BJ (cell line): Measurements from ENCODE around the gene CTNNBIP1. TPM values are rescaled to one million over a fixed set of nuclear protein-coding genes. Genes with fewer than 3 reads are reported as not detected.

Experiments used
- CTCF ChIA-PET: fragments of 350-600 bp; formaldehyde crosslinking; extraction: SDS; loops from one replicate; lab custom pipeline; 2021; ENCODE audit warnings: antibody characterized with exemption, inconsistent platforms; lab: Yijun Ruan, JAX
- POLR2A ChIA-PET: fragments of 300-600 bp; sonication (Branson Sonifier 250); formaldehyde crosslinking; extraction: SDS; loops from one replicate; lab custom pipeline; 2021; ENCODE audit warnings: antibody characterized with exemption; lab: Charles Lee
- DNase-seq: peaks from one replicate; pipeline ENCODE4 v3.0.0-alpha.2; 2011; ENCODE audit warnings: low read depth
- H3K27me3 ChIP-seq: 2 replicates; pipeline ENCODE4 v1.6.0; 2011; ENCODE audit warnings: low read length; ENCODE audit not compliant: control insufficient read depth, insufficient read depth
- H3K36me3 ChIP-seq: 2 replicates; pipeline ENCODE4 v1.5.1; 2011; ENCODE audit warnings: low read length; ENCODE audit not compliant: control insufficient read depth, insufficient read depth
- H3K4me3 ChIP-seq: 2 replicates; pipeline ENCODE4 v1.5.1; 2011; ENCODE audit warnings: low read depth, mild to moderate bottlenecking, control low read depth, low read length
- polyA plus RNA-seq: library from polyadenylated mRNA; depleted of rRNA; stranded (reverse); fragments of >200 nt; gene quantifications from 2 replicates; pipeline ENCODE4 v1.2.3, GENCODE V29; 2011
- TF ChIP-seq, protein P1 (sequence below): IDR thresholded peaks from 2 replicates; pipeline ENCODE4 v1.5.1; 2011; ENCODE audit warnings: low read depth, mild to moderate bottlenecking, control low read depth, inconsistent platforms, low read length, moderate library complexity; ENCODE audit not compliant: insufficient read depth

The CTNNBIP1 gene
- polyA plus RNA-seq, 1 experiment = 25.5 TPM

DNA sequence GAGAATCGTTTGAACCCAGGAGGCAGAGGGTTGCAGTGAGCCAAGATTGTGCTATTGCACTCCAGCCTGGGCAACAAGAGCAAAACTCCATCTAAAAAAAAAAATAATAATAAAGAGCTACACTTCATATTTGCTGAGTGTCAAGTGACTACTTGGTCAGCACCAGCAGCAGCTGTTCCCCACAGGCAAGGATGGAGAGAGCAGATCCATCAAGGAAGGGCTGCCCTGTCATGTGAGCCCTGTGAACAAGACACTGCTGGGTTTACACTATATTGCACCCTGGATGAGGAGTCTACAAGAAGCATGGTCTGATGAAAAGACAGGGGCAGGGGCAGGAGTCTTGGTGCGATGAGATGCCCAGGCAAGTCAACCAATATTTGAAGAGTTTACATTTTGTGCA, 3.6 kb downstream of the CTNNBIP1 start:
- DNase-seq = no peak
- Histone ChIP-seq H3K4me3 (no peak overlapping the region), H3K36me3 (no peaks in the 10 kb centered on the region), H3K27me3 (no peaks in the 10 kb centered on the region)
- ChIA-PET CTCF (interaction anchor here (1.2 to 1.5 kb wide), 3 partner anchors 8 to 32 kb away, joined by 3 to 5 read pairs (median 3); no protein-coding TSS in a partner anchor), POLR2A (no interaction called here)
- TF ChIP-seq, protein P1, sequence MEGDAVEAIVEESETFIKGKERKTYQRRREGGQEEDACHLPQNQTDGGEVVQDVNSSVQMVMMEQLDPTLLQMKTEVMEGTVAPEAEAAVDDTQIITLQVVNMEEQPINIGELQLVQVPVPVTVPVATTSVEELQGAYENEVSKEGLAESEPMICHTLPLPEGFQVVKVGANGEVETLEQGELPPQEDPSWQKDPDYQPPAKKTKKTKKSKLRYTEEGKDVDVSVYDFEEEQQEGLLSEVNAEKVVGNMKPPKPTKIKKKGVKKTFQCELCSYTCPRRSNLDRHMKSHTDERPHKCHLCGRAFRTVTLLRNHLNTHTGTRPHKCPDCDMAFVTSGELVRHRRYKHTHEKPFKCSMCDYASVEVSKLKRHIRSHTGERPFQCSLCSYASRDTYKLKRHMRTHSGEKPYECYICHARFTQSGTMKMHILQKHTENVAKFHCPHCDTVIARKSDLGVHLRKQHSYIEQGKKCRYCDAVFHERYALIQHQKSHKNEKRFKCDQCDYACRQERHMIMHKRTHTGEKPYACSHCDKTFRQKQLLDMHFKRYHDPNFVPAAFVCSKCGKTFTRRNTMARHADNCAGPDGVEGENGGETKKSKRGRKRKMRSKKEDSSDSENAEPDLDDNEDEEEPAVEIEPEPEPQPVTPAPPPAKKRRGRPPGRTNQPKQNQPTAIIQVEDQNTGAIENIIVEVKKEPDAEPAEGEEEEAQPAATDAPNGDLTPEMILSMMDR = no peak

DNA sequence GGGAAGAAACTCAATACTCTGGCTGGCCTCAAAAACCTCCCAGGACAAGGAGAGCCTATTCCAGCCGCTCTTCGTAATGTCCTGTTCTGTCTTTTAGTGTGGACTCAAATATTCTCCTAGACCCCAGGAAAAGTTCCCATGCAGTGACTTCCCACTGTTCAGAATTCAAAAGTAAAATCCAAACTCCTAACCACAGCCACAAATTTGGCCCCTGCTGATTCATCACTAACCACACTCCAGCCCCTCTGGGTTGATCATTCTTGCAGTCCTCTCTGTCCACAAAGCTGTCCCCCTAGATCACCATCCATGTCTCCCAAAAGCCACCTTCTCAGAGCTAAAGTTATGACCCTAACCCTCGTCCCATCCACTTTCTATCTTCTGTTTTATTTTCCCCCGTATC, 5.1 kb downstream of the CTNNBIP1 start:
- Histone ChIP-seq H3K27me3 (no peaks in the 10 kb centered on the region), H3K4me3 (no peak overlapping the region), H3K36me3 (no peaks in the 10 kb centered on the region)
- TF ChIP-seq, protein P1 = no peak
- CTCF ChIA-PET = interaction anchor here (1.0 to 1.3 kb wide), 2 partner anchors 15 to 28 kb away, joined by 3 read pairs; no protein-coding TSS in a partner anchor
- POLR2A ChIA-PET = no interaction called here
- DNase-seq = no peak

DNA sequence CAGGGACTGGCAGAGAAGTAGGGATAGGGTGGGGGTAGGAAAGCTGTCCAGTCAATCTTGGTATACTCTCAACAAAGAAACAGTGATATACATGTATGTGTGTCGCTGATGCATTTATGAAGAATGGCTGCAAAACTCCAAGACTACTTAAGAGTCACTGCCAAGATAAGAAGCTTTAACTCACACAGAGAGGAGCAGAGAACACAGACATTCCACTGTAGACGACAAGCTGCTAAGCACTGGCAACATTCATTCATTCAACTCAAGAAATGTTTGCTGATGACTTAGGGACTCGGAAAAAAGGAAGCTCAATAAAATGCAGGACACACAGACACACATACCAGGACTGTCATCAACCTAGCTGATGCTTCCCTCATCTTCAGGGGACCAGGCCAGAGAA, 5.5 kb downstream of the CTNNBIP1 start:
- Histone ChIP-seq H3K36me3 (no peaks in the 10 kb centered on the region), H3K4me3 (no peak overlapping the region), H3K27me3 (no peaks in the 10 kb centered on the region)
- TF ChIP-seq, protein P1 = no peak
- CTCF ChIA-PET = interaction anchor here (1.0 to 1.3 kb wide), 2 partner anchors 14 to 27 kb away, joined by 3 read pairs; no protein-coding TSS in a partner anchor
- DNase-seq = no peak
- POLR2A ChIA-PET = no interaction called here

DNA sequence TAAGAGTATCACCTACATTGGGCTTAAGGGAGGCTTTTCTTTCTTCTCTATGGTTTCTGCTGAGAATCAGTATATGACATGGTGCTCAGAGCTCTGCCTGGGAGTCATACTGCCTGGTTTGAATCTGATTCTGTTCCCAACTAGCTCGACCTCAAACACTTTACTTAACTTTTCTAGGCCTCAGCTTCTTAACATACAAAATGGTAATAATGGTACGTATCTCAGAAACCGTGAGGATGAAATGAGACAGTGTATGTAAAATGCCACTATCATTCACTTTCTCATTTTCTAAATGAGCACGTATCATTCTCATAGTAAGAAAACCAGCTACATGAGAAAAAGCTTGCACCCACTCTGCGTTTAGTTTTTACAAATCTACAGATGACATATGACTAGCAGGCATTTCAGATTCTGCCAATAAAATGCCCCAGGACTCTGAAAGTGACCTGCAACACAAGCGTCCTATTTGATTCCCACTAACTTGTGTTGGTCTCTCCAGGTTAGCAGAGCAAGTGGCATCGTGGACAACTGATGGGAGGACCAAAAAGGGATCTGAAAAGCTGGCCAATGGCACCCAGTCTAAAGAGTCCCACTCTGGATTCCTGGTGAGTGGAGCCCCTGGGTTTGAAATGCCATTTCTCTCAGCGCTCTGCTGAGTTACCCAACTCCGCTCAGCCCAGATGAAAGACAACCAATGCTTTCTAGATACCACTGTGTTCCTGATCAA, 6.1 kb downstream of the CTNNBIP1 start:
- POLR2A ChIA-PET = no interaction called here
- CTCF ChIA-PET = no interaction called here
- H3K27me3 ChIP-seq = no peaks in the 10 kb centered on the region
- no peaks in the 10 kb centered on the region for H3K36me3 ChIP-seq
- no peak overlapping the region for H3K4me3 ChIP-seq
- no peak for DNase-seq
- TF ChIP-seq, protein P1 = no peak

DNA sequence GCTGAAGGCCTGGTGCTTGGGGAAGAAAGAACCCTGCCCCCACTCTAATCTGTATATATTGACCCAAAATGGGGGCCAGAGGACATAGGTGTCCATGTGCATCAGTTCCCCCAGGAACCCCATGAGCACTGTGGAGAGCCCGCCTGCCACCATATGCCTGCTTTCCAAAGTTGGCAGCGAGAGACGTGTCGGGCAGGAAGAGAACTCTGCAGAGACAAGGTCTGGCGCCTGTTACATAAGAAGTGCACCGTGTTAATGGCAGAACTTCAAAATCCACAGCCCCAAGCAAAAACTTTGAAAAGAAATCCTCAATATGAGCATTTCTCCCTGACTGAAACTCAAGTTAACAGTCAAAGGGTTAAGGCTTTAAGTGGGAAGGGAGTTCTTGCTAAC, 8.0 kb downstream of the CTNNBIP1 start:
- no peak overlapping the region for H3K4me3 ChIP-seq
- H3K27me3 ChIP-seq = no peaks in the 10 kb centered on the region
- no peak for DNase-seq
- ChIA-PET CTCF (no interaction called here), POLR2A (no interaction called here)
- TF ChIP-seq, protein P1 = no peak
- no peaks in the 10 kb centered on the region for H3K36me3 ChIP-seq
